HepG2 (cell line): Measurements from ENCODE around the gene P2RX6. TPM values are rescaled to one million over a fixed set of nuclear protein-coding genes. Genes with fewer than 3 reads are reported as not detected.
A peak's percentile ranks its signal among the peaks of the same experiment; 100 is the strongest.

Experiments used
- E2F5 ChIP-seq: sonication (generic); formaldehyde crosslinking; conservative IDR thresholded peaks from 2 replicates; pipeline ENCODE4 v1.4.0; 2020; ENCODE audit warnings: missing genetic modification reagents
- FOXA1 ChIP-seq, 2 experiments: fragments of 450-650 bp in 1 of 2; sonication (generic) in 1 of 2; formaldehyde crosslinking in 1 of 2; IDR thresholded peaks; 2 replicates each; pipeline versions ENCODE4 v1.4.0 to v1.6.1; 2016 to 2020; ENCODE audit warnings: missing genetic modification reagents in 1 of 2
- GLI4 ChIP-seq: sonication (generic); formaldehyde crosslinking; IDR thresholded peaks from 2 replicates; pipeline ENCODE4 v1.5.1; 2020; ENCODE audit warnings: missing genetic modification reagents, mild to moderate bottlenecking, moderate library complexity, borderline replicate concordance
- MEIS2 ChIP-seq: sonication (generic); formaldehyde crosslinking; IDR thresholded peaks from 2 replicates; pipeline ENCODE4 v1.9.0; 2021; ENCODE audit warnings: mild to moderate bottlenecking, missing genetic modification reagents
- NR3C1 ChIP-seq: sonication (generic); formaldehyde crosslinking; IDR thresholded peaks from 2 replicates; pipeline ENCODE4 v1.4.0; 2020; ENCODE audit warnings: missing genetic modification reagents
- PCBP1 ChIP-seq: fragments of 200-400 bp; formaldehyde crosslinking; IDR thresholded peaks from 2 replicates; pipeline ENCODE4 v1.6.1; 2017; ENCODE audit warnings: mild to moderate bottlenecking, low read depth, low read length, borderline replicate concordance
- POLR2A ChIP-seq, 2 experiments: IDR thresholded peaks; 2 replicates each; pipeline ENCODE4 v1.6.1; 2011; ENCODE audit warnings: low read depth in 2 of 2, low read length in 2 of 2, mild to moderate bottlenecking in 1 of 2, moderate library complexity in 1 of 2; ENCODE audit not compliant: insufficient read depth in 1 of 2
- PREB ChIP-seq: sonication (generic); formaldehyde crosslinking; IDR thresholded peaks from 2 replicates; pipeline ENCODE4 v1.4.0; 2020; ENCODE audit warnings: missing genetic modification reagents
- ZBTB44 ChIP-seq: sonication (generic); formaldehyde crosslinking; IDR thresholded peaks from 2 replicates; pipeline ENCODE4 v1.4.0; 2020; ENCODE audit warnings: missing genetic modification reagents
- ZMAT3 ChIP-seq: sonication (generic); formaldehyde crosslinking; conservative IDR thresholded peaks from 2 replicates; pipeline ENCODE4 v1.7.0; 2021; ENCODE audit warnings: missing genetic modification reagents
- ZNF318 ChIP-seq: sonication (generic); formaldehyde crosslinking; IDR thresholded peaks from 2 replicates; pipeline ENCODE4 v1.4.0; 2020; ENCODE audit warnings: mild to moderate bottlenecking, missing genetic modification reagents
- ZNF484 ChIP-seq: sonication (generic); formaldehyde crosslinking; IDR thresholded peaks from 2 replicates; pipeline ENCODE4 v1.5.1; 2020; ENCODE audit warnings: mild to moderate bottlenecking, low read depth, missing genetic modification reagents, borderline replicate concordance
- ZNF619 ChIP-seq: sonication (generic); formaldehyde crosslinking; IDR thresholded peaks from 2 replicates; pipeline ENCODE4 v1.4.0; 2020; ENCODE audit warnings: mild to moderate bottlenecking, missing genetic modification reagents
- ZNF891 ChIP-seq: sonication (generic); formaldehyde crosslinking; IDR thresholded peaks from 2 replicates; pipeline ENCODE4 v1.5.0; 2020; ENCODE audit warnings: mild to moderate bottlenecking, missing genetic modification reagents
- ZZZ3 ChIP-seq: sonication (generic); formaldehyde crosslinking; IDR thresholded peaks from 2 replicates; pipeline ENCODE4 v1.4.0; 2020; ENCODE audit warnings: missing genetic modification reagents, mild to moderate bottlenecking, borderline replicate concordance
- polyA plus RNA-seq, 8 experiments: library from polyadenylated mRNA; depleted of rRNA in 3 of 8; stranded (reverse) in 7 of 8; unstranded in 1 of 8; fragments of >200 nt; fragmentation: Illumina TruSeq in 4 of 8; extraction: Trizol in 4 of 8; gene quantifications; 2 replicates each; pipeline versions ENCODE4 v1.2.1 to v1.2.3, GENCODE V29; 2011 to 2016; ENCODE audit warnings: low read depth in 4 of 8, missing spikeins in 1 of 8, mixed read lengths in 1 of 8; ENCODE audit not compliant: insufficient read depth in 1 of 8
- total RNA-seq, 5 experiments: library from RNA; depleted of rRNA; stranded (reverse); fragments of >200 nt; fragmentation: Illumina TruSeq; extraction: Trizol; gene quantifications; 2 replicates each; pipeline ENCODE4 v1.2.3, GENCODE V29; 2016; ENCODE audit warnings: low read depth in 1 of 5
- TF ChIP-seq, protein P1 (sequence below): sonication (generic); formaldehyde crosslinking; IDR thresholded peaks from 2 replicates; pipeline ENCODE4 v1.8.1; 2023; ENCODE audit warnings: mild to moderate bottlenecking, missing genetic modification reagents, borderline replicate concordance

Gene P2RX6
- total and polyA plus RNA-seq, 2 of the 13 experiments (the other 11 are each of a cell fraction or from before 2014, with no cell fraction given) = 0.04 to 0.12 TPM

DNA sequence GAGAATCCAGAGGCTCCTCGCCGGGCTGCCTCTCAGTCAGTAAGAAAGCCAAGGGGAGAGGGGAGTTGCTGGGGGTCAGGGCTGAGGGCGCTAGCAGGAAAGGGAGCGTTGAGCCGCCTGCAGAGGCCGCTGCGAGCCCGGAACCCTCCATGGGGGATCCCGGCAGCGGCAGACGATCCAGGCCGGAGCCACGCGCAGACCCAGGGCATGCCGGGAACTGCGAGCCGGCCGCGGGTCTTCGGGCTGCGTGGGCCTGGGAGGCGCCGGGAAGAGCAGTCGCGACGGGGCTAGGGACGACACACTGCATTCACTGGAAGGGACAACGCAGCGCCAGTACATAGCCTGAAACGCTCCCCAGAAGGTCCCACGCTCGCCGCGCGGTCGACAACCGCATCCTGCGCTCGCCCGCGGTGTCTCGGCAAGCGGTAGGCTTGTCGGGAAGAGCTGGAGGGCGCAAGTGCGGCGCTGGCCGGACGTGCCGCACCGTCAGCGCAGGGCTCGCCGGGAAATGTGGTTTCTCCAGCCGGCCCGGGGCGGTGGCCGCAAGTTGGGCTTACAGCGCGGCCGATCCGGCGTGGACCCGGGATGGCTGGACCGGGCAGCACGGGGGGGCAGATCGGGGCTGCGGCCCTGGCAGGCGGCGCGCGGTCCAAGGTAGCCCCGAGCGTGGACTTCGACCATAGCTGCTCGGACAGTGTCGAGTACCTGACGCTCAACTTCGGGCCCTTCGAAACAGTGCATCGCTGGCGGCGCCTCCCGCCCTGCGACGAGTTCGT, 33.0 kb upstream of the P2RX6 start, which contains the start of gene LZTR1 (continued):
- TF ChIP-seq ZNF318 (peak; percentile 65), POLR2A (IDR thresholded peaks at IDR 0.05; ENCODE audit: insufficient read depth in 1 of 2, low read depth in 2 of 2, low read length in 2 of 2) (peak; percentile 96 to 98), PREB (CRISPR knock-in tag) (0 out of 2 replicates have a peak, but pooled peaks have one; percentile 32), GLI4 (CRISPR knock-in tag) (peak; percentile 87; the same call in 1 of the 2 replicates), ZBTB44 (CRISPR knock-in tag) (no peak; the same call in 1 of the 2 replicates), ZNF891 (CRISPR knock-in tag) (peak; percentile 93), ZNF484 (0 out of 2 replicates have a peak, but pooled peaks have one; percentile 65), ZNF619 (CRISPR knock-in tag) (peak; percentile 38; the same call in 1 of the 2 replicates), ZMAT3 (CRISPR knock-in tag) (peak; percentile 98), ZZZ3 (CRISPR knock-in tag) (peak; percentile 77; the same call in 1 of the 2 replicates), E2F5 (peak; percentile 60; the same call in 1 of the 2 replicates), MEIS2 (CRISPR knock-in tag) (peak; percentile 87), FOXA1 (IDR thresholded peaks at IDR 0.05) (no peak), FOXA1 (CRISPR knock-in tag; IDR thresholded peaks at IDR 0.05) (0 out of 2 replicates have a peak, but pooled peaks have one; percentile 34), PCBP1 (no peak), NR3C1 (CRISPR knock-in tag) (no peak)
- TF ChIP-seq, protein P1, sequence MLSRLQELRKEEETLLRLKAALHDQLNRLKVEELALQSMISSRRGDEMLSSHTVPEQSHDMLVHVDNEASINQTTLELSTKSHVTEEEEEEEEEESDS (CRISPR knock-in tag) = peak; percentile 93; the same call in 1 of the 2 replicates
